ENCODE measurements around the gene CARD9.
"Not testable (repeated sequence)": the region's sequence is repeated elsewhere in the genome, so short reads cannot be mapped to it uniquely, and the experiment has no call there.

The CARD9 gene

GRCh38 chr9:136322756-136323330, 50.6 kb downstream of the CARD9 start:
- no peak for DNase-seq (ENCODE audit: low spot score)

DNA sequence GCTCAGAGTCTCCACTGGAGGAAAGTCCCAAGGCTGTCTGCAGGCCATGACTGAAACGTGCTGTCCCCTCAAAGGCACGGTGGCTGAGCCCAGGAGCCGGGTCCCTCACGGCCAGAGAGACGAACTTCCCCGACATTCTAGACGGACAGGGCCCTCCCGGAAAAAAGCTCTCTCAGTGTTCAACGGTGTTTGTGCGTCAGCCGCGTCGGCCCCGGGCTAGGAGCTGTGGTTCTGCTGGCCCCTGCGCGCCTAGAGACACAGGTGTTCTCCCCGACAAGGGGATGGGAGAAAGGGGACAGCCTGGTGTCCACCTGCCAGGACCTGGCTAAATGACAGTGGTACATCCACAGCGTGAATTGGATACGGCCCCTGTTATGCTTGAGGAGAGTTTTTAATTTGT, 51.9 kb downstream of the CARD9 start:
- DNase-seq (ENCODE audit: low spot score): no peak

DNA sequence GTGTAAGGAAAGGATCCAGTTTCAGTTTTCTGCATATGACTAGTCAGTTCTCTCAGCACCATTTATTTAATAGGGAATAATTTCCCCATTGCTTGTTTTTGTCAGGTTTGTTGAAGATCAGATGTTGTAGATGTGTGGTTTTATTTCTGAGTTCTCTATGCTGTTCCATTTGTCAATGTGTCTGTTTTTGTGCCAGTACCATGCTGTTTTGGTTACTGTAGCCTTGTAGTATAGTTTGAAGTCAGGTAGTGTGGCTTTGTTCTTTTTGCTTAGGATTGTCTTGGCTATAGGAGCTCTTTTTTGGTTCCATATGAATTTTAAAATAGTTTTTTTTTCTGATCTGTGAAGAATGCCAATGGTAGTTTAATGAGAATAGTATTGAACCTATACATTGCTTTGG, 52.5 kb downstream of the CARD9 start:
- not testable (repeated sequence) for DNase-seq (ENCODE audit: low spot score)

- DNase-seq (ENCODE audit: low spot score): not testable (repeated sequence)
Observed at GRCh38 chr9:136319955-136320354, 53.5 kb downstream of the CARD9 start.

DNA sequence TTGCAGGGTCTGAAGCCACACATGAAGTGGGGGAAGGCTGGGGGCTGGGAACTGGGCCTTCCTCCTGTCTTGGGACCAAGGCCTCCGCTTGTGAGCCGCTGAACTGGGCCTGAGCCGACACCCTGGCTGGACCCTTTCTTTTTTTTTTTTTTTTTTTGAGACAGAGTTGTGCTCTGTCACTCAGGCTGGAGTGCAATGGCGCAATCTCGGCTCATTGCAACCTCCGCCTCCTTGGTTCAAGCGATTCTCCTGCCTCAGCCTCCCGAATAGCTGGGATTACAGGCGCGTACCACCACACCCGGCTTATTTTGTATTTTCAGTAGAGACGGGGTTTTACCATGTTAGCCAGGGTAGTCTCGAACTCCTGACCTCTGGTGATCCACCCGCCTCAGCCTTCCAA, 54.2 kb downstream of the CARD9 start:
- not testable (repeated sequence) for DNase-seq (ENCODE audit: low spot score)

GRCh38 chr9:136318776-136319241, 54.7 kb downstream of the CARD9 start:
- no peak for DNase-seq (ENCODE audit: low spot score)

- no peak for DNase-seq (ENCODE audit: low spot score)
Observed at GRCh38 chr9:136318111-136318775, 55.2 kb downstream of the CARD9 start.

GRCh38 chr9:136317695-136318094, 55.8 kb downstream of the CARD9 start:
- DNase-seq (ENCODE audit: low spot score): no peak

DNA sequence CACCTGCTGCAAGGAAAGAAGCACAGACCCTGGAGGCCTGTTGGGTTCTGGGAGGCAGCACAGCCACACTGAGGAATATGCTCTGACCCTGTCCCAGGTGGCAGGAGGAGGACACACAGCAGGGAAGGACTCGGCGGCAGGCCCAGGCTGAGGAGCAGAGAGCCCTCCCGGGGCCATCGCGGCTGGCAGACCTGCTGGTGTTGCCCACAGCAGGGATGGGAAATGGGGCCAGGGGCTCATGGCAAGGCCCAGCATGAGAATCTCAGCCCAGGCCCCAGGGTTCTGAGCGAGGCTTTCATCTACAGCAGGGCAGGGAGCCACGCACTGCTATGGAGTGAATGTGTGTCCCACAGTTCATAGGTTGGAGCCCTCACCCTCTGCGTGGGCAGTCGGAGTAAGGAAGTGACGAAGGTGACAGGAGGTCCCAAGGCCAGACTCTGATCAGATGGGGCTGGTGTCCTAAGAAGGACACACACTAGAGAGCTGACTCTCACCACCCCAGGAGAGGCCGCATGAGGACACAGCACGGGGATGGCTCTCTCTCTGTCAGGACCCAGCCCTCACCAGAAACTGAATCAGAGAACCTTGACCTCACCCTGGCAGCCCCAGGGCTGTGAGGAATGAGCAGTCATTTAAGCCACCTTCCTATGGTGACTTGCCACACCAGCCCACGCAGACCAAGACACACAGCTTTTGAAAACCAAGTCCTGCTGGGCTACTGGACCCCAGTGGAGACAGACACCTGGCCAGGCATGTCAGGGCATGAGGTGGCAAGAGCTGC, 56.4 kb downstream of the CARD9 start:
- DNase-seq (ENCODE audit: low spot score): no peak

DNA sequence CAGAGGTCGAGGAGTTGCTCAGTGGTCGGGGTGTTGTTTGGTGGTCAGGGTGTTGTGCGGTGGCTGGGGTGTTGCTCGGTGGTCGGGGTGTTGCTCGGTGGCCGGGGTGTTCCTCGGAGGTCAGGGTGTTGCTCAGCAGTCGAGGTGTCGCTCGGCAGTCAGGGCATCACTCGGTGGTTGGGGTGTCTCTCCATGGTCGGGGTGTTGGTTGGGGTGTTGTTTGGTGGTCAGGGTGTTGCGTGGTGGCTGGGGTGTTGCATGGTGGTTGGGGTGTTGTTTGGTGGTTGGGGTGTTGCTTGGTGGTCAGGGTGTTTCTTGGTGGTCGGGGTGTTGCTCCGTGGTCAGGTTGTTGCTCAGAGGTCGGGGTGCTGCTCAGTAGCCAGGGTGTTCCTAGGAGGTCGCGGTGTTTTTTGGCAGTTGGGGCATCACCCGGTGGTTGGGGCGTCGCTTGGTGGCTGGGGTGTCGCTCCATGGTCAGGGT, 57.2 kb downstream of the CARD9 start:
- DNase-seq (ENCODE audit: low spot score): no peak

GRCh38 chr9:136314944-136315343, 58.5 kb downstream of the CARD9 start:
- DNase-seq (ENCODE audit: low spot score): no peak

DNA sequence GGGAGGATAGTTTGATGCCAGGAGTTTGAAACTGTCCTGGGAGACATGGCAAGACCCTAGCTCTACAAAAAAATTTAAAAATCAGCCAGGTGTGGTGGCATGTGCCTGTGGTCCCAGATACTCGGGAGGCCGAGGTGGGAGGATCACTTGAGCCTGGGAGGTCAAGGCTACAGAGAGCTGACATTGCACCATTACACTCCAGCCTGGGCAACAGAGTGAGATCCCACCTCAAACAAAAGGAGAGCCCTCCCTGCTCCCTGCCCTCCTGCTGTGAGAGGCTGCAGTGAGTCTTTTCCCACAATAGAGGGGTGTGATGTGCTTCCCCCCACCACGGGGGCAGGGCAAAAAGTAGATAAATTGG, 59.4 kb downstream of the CARD9 start:
- no peak for DNase-seq (ENCODE audit: low spot score)

All from left forelimb (tissue), 1 donor.